Erythroblast (primary cell): ENCODE measurements around the gene NKX1-2.

Experiments used
- GATA1 ChIP-seq: IDR thresholded peaks from 2 replicates; pipeline ENCODE4 v1.6.1; 2011; ENCODE audit warnings: low read depth, mild to moderate bottlenecking, control low read depth, low read length, moderate library complexity
- POLR2A ChIP-seq: IDR thresholded peaks from 2 replicates; pipeline ENCODE4 v1.6.1; 2011; ENCODE audit warnings: mild to moderate bottlenecking, low read length

DNA sequence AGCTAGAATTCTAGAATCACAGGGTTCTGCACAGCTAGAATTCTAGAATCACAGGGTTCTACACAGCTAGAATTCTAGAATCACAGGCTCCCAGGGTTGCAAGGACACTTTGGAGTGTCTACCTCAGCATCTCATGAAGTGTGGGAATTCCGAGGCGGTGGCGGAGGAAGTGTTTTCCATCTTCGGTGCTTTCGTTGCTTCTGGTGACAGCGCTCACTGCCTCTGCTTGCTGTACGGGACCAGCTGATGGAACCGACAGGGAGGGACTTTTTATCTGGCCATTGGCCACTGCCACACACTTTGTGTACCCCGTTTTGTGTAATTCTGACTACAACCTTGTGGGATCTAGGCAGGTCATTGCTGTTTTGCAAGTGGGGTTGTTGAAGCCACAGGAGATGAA is 41.3 kb upstream of the NKX1-2 start:
- TF ChIP-seq POLR2A (no peak), GATA1 (no peak)
